Transverse colon (tissue), 4 donors: Measurements from ENCODE around the gene PAK1. TPM values are rescaled to one million over a fixed set of nuclear protein-coding genes. Genes with fewer than 3 reads are reported as not detected.

ENCODE experiments used
- DNase-seq: peaks from one replicate; pipeline ENCODE4 v3.0.0-alpha.2; 2019
- H3K27ac ChIP-seq, 4 donors: fragments of 200-600 bp; sonication (generic); 2 replicates each; pipeline ENCODE4 v1.5.1; 2016 to 2018; ENCODE audit warnings: inconsistent platforms in 4 of 4
- H3K27me3 ChIP-seq: fragments of 200-600 bp; sonication (generic); 2 replicates; pipeline ENCODE4 v1.5.1; 2017; ENCODE audit warnings: inconsistent platforms
- H3K36me3 ChIP-seq, 4 donors: fragments of 200-600 bp; sonication (generic); 2 replicates each; pipeline ENCODE4 v1.5.1; 2017 to 2019; ENCODE audit warnings: inconsistent platforms in 4 of 4
- H3K4me1 ChIP-seq, 4 donors: fragments of 200-600 bp; sonication (generic); 2 replicates each; pipeline ENCODE4 v1.5.1; 2017 to 2020; ENCODE audit warnings: inconsistent platforms in 4 of 4
- H3K4me3 ChIP-seq, 4 donors: fragments of 200-600 bp; sonication (generic); 1 replicate in 1 of 4; 2 replicates in 3 of 4; pipeline versions ENCODE4 v1.5.1 to v1.6.1; 2017 to 2019; ENCODE audit warnings: inconsistent platforms in 4 of 4
- H3K9me3 ChIP-seq, 2 donors: fragments of 200-600 bp; sonication (generic); 2 replicates each; pipeline ENCODE4 v1.5.1; 2017 to 2019; ENCODE audit warnings: inconsistent platforms in 2 of 2
- EP300 ChIP-seq: sonication (generic); formaldehyde crosslinking; IDR thresholded peaks from one replicate; pipeline ENCODE4 v1.6.1; 2017; ENCODE audit warnings: antibody characterized with exemption, low read depth
- POLR2A ChIP-seq: fragments of 450-650 bp; IDR thresholded peaks from one replicate; pipeline ENCODE4 v1.6.1; 2016; ENCODE audit warnings: antibody characterized with exemption, mild to moderate bottlenecking, moderate library complexity
- POLR2AphosphoS5 ChIP-seq, 3 donors: sonication (generic); formaldehyde crosslinking; IDR thresholded peaks; one replicate each; pipeline ENCODE4 v1.6.1; 2016; ENCODE audit warnings: antibody characterized with exemption in 3 of 3
- whole genome bisulfite sequencing, 2 donors: methylation state at CpG; one replicate each; pipeline ENCODE4 v1.1.5; 2018; ENCODE audit warnings: low coverage in 1 of 2; 5-methylcytosine and 5-hydroxymethylcytosine counted together
- in situ Hi-C, 4 donors: fragments of 200-750 bp; cut with MboI; loops; one replicate each; pipeline versions ENCODE4 v1.15.0 to v1.15.1; 2017; ENCODE audit warnings: low sequenced_read_pairs in 3 of 4, low pct_ligation_motif_present in 1 of 4, low pct_unique_long_range_greater_than_20kb in 1 of 4
- intact Hi-C: fragments of 100-400 bp; cut with DNase I; formaldehyde crosslinking; loops from one replicate; pipeline ENCODE4 v1.15.1; 2023; ENCODE audit warnings: low total_unique reads
- total RNA-seq, 4 donors: library from RNA; depleted of rRNA; stranded (reverse); fragments of >200 nt; gene quantifications; one replicate each; pipeline ENCODE4 v1.1.0, GENCODE V29; 2016
- TF ChIP-seq, protein P1 (sequence below), 5 experiments: fragments of 200-600 bp in 3 of 5; fragments of 450-650 bp in 2 of 5; sonication (generic) in 3 of 5; IDR thresholded peaks; 1 replicate in 2 of 5; 2 replicates in 3 of 5; pipeline ENCODE4 v1.5.1; 2016 to 2017; ENCODE audit warnings: antibody characterized with exemption in 5 of 5, inconsistent platforms in 3 of 5, mild to moderate bottlenecking in 2 of 5, moderate library complexity in 1 of 5

PAK1 gene
- total RNA-seq, 4 donors from 2014 or later, result 104 to 222 (median 128) TPM

DNA sequence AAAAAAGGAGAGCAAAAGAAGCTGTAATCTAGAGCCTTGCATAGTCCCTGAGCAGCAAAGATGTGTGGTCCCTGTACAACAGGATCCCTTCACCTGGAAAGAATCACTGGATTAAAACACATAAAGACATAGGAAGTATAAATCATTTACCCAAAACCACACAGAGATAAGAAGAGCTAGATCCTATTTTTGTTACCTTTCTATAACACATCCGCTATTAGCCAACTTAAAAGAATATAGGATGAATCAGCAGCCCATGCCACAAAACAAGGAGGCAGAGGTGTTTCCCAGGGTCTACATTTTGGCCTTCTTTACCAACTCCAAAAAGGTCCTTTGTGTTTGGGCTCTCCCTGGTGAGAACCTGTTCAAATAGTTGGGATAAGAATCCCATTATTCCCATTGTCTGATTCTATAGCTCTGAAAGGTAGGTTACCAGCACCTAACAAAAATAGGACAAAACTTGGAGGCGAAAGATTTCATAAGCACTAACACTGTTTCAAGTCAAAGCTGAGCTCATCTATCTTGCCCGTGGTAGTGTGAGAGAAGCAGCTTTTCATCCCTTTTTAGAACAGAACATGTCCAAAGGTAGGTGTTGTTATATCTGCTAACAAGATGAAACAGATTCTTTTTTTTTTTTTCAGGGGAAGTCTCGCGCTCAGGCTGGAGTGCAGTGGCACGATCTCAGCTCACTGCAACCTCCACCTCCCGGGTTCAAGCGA lies 26.8 kb downstream of the PAK1 start:
- H3K4me1 ChIP-seq, result peaks cover 0 to 41% (median 6%) of the 10 kb centered on the region in 4 donors
- 86 to 91% methylated on average over 1 to 8 of the region's 8 CpGs for WGBS, 2 donors
- no peak for DNase-seq
- H3K27ac ChIP-seq, result no peak overlapping the region
- TF ChIP-seq, protein P1, sequence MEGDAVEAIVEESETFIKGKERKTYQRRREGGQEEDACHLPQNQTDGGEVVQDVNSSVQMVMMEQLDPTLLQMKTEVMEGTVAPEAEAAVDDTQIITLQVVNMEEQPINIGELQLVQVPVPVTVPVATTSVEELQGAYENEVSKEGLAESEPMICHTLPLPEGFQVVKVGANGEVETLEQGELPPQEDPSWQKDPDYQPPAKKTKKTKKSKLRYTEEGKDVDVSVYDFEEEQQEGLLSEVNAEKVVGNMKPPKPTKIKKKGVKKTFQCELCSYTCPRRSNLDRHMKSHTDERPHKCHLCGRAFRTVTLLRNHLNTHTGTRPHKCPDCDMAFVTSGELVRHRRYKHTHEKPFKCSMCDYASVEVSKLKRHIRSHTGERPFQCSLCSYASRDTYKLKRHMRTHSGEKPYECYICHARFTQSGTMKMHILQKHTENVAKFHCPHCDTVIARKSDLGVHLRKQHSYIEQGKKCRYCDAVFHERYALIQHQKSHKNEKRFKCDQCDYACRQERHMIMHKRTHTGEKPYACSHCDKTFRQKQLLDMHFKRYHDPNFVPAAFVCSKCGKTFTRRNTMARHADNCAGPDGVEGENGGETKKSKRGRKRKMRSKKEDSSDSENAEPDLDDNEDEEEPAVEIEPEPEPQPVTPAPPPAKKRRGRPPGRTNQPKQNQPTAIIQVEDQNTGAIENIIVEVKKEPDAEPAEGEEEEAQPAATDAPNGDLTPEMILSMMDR (IDR thresholded peaks at IDR 0.05), result no peak
- no peak for TF ChIP-seq POLR2AphosphoS5 (IDR thresholded peaks at IDR 0.05)
- TF ChIP-seq EP300, result no peak
- intact Hi-C loops (no loop called here), in situ Hi-C loops (no loop called here)
- H3K9me3 ChIP-seq, result no peaks in the 10 kb centered on the region
- H3K27me3 ChIP-seq, result no peaks in the 10 kb centered on the region
- H3K4me3 ChIP-seq, result no peak overlapping the region
- H3K36me3 ChIP-seq, result no peaks in the 10 kb centered on the region

DNA sequence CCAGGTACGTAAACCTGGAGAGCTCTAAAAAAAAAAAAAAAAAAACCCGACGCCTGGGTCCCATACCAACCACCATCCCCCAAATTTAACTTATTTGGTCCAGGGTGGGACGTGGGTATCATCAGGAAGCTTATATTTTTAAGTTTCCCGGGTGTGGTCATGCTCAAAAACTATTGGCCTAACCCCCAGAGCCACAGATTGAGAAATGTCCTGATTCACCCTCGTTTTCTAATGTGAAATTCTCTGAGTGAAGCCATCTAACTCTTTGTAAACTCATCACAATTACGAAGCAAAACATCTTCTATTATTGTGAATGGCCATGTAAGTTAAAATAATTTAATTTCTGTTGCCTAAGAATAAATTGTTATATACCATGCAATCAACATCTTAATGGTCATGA lies 29.6 kb downstream of the PAK1 start:
- H3K36me3 ChIP-seq, result no peaks in the 10 kb centered on the region
- intact Hi-C loops (no loop called here), in situ Hi-C loops (no loop called here)
- 78 to 86% methylated on average over 5 to 7 of the region's 7 CpGs for WGBS, 2 donors
- no peak overlapping the region for H3K27ac ChIP-seq
- no peak for TF ChIP-seq POLR2A
- no peak overlapping the region for H3K4me3 ChIP-seq
- H3K9me3 ChIP-seq, result no peaks in the 10 kb centered on the region
- H3K4me1 ChIP-seq, result peaks cover 0 to 36% (median 6%) of the 10 kb centered on the region in 4 donors
- H3K27me3 ChIP-seq, result no peaks in the 10 kb centered on the region
- DNase-seq, result no peak

DNA sequence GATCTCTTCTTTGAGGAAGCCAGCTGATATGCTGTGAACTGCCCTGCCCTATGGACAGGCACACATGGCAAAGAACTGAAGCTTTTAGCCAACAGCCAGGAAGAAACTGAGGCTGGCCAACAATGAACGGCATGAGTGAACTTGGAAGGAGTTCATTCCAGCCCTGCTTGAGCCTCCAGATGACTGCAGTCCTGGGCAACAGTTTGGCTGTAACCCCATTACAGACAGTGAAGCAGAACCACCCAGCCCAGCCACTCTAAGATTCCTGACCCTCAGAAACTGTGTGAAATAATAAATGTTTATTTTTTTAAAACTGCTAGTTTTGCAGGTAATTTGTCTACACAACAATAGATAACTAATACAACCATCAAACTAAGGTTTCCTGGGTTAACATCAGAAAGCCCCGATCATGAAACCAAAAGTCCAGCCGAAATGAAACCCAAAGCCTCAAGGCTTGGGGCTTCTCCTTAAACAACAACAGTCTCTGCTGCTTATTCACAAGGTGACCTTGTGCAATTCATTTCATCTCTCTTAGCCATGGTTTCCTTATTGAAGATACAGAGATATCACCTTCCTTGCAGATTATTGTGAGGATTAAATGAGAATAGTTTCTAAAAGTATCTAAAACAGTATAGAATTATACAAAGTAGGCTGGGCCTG lies 31.4 kb downstream of the PAK1 start:
- TF ChIP-seq, protein P1 (IDR thresholded peaks at IDR 0.05), result no peak
- TF ChIP-seq POLR2A (no peak), POLR2AphosphoS5 (IDR thresholded peaks at IDR 0.05) (no peak), EP300 (no peak)
- no peak for DNase-seq
- Histone ChIP-seq H3K27ac (peak overlapping the region in 1 of 4 donors; percentile 10), H3K9me3 (no peaks in the 10 kb centered on the region), H3K4me3 (no peak overlapping the region), H3K4me1 (peaks cover 0 to 32% (median 4%) of the 10 kb centered on the region in 4 donors), H3K27me3 (no peaks in the 10 kb centered on the region), H3K36me3 (no peaks in the 10 kb centered on the region)
- intact Hi-C loops, result no loop called here
- WGBS, 2 donors, result 82 to 90% methylated on average over 2 to 3 of the region's 3 CpGs
- in situ Hi-C loops, result no loop called here

DNA sequence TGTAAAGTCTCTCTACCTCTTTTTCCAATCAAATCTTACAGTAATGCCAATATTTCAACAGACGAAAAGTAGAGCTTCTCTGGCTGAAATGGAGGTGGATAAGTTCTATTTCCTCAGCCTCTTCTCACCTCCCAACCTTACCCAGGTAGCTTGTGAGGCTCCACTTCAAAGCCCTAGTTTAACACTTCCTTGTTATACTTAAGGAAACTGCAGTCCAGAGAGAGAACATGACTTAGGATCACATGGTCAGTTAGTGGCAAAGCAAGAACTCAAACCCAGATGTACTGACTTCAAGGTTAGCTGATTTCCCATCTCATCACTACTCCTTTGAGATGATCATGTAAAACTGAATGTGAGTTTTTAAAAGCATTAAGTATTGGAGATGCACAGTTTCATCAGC lies 32.5 kb downstream of the PAK1 start:
- intact Hi-C loops (no loop called here), in situ Hi-C loops (no loop called here)
- Histone ChIP-seq H3K27me3 (no peaks in the 10 kb centered on the region), H3K4me3 (no peak overlapping the region), H3K4me1 (peaks cover 2 to 35% (median 13%) of the 10 kb centered on the region in 4 donors), H3K36me3 (no peaks in the 10 kb centered on the region), H3K27ac (no peak overlapping the region), H3K9me3 (no peaks in the 10 kb centered on the region)
- DNase-seq, result no peak
- 80 to 92% methylated on average over 1 of the region's 1 CpG for WGBS, 2 donors
- no peak for TF ChIP-seq EP300
- TF ChIP-seq POLR2AphosphoS5 (IDR thresholded peaks at IDR 0.05), result no peak
- TF ChIP-seq, protein P1 (IDR thresholded peaks at IDR 0.05), result no peak
- no peak for TF ChIP-seq POLR2A
